Measurements from ENCODE around the gene ZCCHC10. TPM values are rescaled to one million over a fixed set of nuclear protein-coding genes. Genes with fewer than 3 reads are reported as not detected.
"Not testable (repeated sequence)": the region's sequence is repeated elsewhere in the genome, so short reads cannot be mapped to it uniquely, and the experiment has no call there.

Gene ZCCHC10
- total and polyA plus RNA-seq, 2 of the 4 experiments (the other 2 are of a cell fraction) = 4.1 to 20.4 TPM

DNA sequence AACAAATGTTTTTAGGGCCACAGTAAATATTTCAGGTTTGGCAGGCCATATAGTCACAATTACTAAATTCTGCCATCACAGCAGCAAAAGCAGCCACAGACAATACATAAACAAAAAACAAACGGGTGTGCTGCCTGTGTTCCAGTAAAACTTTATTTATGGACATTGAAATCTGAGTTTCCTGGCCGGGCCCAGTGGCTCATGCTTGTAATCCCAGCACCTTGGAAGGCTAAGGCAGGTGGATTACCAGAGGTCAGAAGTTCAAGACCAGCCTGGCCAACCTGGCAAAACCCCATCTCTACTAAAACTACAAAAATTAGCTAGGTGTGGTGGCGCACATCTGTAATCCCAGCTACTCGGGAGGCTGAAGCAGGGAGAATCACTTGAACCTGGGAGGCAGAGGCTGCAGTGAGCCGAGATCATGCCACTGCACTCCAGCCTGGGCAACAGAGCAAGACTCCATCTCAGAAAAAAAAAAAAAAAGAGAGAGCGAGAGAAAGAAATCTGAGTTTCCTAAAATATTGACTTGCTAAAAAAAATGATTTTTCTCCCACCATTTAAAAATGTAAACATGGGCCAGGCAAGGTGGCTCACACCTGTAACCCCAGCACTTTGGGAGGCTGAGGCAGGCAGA lies 70.1 kb downstream of the ZCCHC10 start:
- H3K4me2 ChIP-seq (ENCODE audit: low read depth, low read length); ATAC-seq (ENCODE audit: low read depth); H4K91ac ChIP-seq (ENCODE audit: insufficient read depth, low read depth, low read length); H3K23ac ChIP-seq (ENCODE audit: low read depth, low read length); BruUV-seq (replicated peaks); H2AFZ ChIP-seq (replicated peaks; ENCODE audit: low read length, poor library complexity); H3K4me3 ChIP-seq (ENCODE audit: insufficient read depth, low read depth, low read length); in situ Hi-C loops (cut with MboI; ENCODE audit: low sequenced_read_pairs); H3K18ac ChIP-seq (ENCODE audit: low read depth, low read length); DNase-seq; H4K5ac ChIP-seq (ENCODE audit: low read depth, low read length); H2BK15ac ChIP-seq (ENCODE audit: low read depth, low read length); intact Hi-C loops (cut with micrococcal nuclease); H3K4ac ChIP-seq (ENCODE audit: low read depth, low read length); H3K56ac ChIP-seq (ENCODE audit: extremely low read depth, insufficient read depth, low read length); H3K14ac ChIP-seq (replicated peaks; ENCODE audit: low read depth, low read length); H2AK5ac ChIP-seq (ENCODE audit: low read depth, low read length); H3K9me3 ChIP-seq (ENCODE audit: control insufficient read depth, insufficient read depth, low read length); H3K27ac ChIP-seq (ENCODE audit: insufficient read depth, low read length); H2BK20ac ChIP-seq (ENCODE audit: low read depth, low read length); H3K9ac ChIP-seq (ENCODE audit: low read depth, low read length); H2BK5ac ChIP-seq (ENCODE audit: low read depth, low read length, poor library complexity, severe bottlenecking); H3K4me1 ChIP-seq (ENCODE audit: control insufficient read depth, insufficient read depth, low read length); dilution Hi-C loops (cut with HindIII; ENCODE audit: low sequenced_read_pairs, unreplicated experiment); H3K27me3 ChIP-seq (ENCODE audit: control insufficient read depth, insufficient read depth, low read length); CTCF ChIA-PET; H2AK9ac ChIP-seq (replicated peaks; ENCODE audit: low read depth, low read length, poor library complexity); POLR2A ChIA-PET (ENCODE audit: unreplicated experiment); H2BK120ac ChIP-seq (ENCODE audit: low read depth, low read length); H4K8ac ChIP-seq (ENCODE audit: low read depth in 2 of 2, low read length in 2 of 2): not testable (repeated sequence)
- Histone ChIP-seq H4K20me1 (ENCODE audit: insufficient read depth, low read length) (peaks cover 94% of the 10 kb centered on the region), H3K9me1 (ENCODE audit: insufficient read depth, low read length) (peaks cover 23% of the 10 kb centered on the region), H3K79me1 (ENCODE audit: low read depth in 1 of 2, low read length in 2 of 2) (peaks cover 4 to 35% of the 10 kb centered on the region in 2 experiments; a peak in 3 of 4 replicates), H3K36me3 (ENCODE audit: control insufficient read depth, insufficient read depth, low read length) (peaks cover 17% of the 10 kb centered on the region)
- WGBS, 2 experiments (ENCODE audit: extremely low coverage in 2 of 2, insufficient read length in 1 of 2) = no CpG with 5 or more reads among the region's 6 CpGs
